ENCODE measurements around the gene UBB. TPM values are rescaled to one million over a fixed set of nuclear protein-coding genes. Genes with fewer than 3 reads are reported as not detected.

The UBB gene
- total RNA-seq: 2,180 and 2,800 TPM in 2 replicates

GRCh38 chr17:16380640-16381495, at the start of gene UBB:
Gene UBB, plus strand, starts transcription at chr17:16381091. Its CDS starts 817 bp downstream, at chr17:16381908.
- DNase-seq (ENCODE audit: low read depth in 2 of 2): peak; percentile 99

DNA sequence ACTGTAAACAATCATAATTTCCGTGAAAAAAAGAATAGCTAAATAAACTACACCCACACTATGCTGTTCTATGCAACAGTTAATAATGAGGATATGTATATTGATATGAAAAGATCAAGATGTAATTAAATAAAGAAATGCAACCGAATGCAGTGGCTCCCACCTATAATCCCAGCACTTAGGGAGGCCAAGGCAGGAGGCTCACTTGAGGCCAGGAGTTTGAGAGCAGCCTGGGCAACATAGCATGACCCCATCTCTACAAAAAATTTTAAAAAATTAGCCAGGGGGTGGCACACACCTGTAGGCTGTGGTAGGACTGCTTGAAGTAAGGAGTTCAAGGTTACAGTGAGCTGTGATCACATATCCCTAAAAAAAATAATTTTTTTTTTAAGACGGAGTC, 42.5 kb upstream of the UBB start:
- DNase-seq (ENCODE audit: low read depth in 2 of 2): no peak

DNA sequence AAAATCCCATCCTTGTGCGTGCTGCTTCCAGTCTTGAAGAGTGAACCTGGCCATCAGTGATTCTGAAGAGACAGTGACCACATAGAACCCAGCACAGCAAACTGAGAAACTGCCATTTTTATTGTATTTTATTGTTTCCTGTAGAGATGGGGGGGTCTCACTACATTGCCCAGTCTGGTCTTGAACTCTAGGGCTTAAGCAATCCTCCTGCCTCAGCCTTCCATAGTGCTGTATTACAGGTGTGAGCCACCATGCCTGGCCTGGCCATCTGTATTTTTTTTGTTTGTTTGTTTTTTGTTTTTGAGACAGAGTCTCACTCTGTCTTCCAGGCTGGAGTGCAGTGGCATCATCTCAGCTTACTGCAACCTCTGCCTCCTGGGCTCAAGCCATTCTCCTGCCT, 41.5 kb upstream of the UBB start:
- DNase-seq (ENCODE audit: low read depth in 2 of 2): no peak

GRCh38 chr17:16339959-16340358, 40.9 kb upstream of the UBB start:
- no peak for DNase-seq (ENCODE audit: low read depth in 2 of 2)

- peak; percentile 55 to 83 for DNase-seq (ENCODE audit: low read depth in 2 of 2)
Measured at GRCh38 chr17:16342979-16343378, 37.9 kb upstream of the UBB start.

DNA sequence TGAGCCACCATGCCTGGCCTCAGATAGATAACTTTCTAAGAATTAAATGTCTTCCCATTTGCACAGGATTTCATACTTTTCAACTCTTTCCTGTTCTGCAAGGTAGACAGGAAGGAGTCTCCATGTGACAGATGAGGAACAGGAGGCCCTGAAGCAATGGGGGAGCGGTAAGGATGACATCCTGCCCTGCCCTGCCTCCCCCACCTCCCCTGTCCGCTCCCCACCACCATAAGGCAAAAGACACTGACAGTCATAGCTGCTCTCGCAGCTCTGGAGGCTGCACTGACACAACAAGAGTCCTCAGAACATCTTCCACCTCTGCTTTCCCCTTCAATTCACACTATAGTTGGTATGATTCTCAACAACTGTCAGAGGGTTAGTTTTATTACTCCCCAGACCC, 37.3 kb upstream of the UBB start:
- DNase-seq (ENCODE audit: low read depth in 2 of 2): no peak

DNA sequence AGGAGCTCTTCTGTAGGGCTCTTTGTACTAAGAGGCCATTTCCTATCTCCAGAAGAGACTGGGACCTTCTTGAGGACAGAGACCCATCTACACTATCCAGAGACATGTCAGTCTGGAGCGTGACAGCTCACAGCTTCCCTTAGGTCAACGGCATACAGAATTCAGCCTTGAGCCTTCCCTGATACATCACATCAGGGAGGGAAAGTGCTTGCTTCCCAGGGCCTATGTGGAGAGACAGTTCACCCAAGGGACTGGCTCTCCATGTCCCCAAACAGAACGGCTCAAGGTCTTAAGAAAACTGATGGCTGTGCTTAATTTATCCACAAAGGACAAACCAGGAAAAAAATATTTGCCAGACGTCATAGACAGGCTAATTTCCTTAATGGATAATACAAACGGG, 35.3 kb upstream of the UBB start:
- DNase-seq (ENCODE audit: low read depth in 2 of 2): no peak

GRCh38 chr17:16346721-16347271, 34.1 kb upstream of the UBB start:
- DNase-seq (ENCODE audit: low read depth in 2 of 2): no peak

GRCh38 chr17:16348586-16348985, 32.3 kb upstream of the UBB start:
- DNase-seq (ENCODE audit: low read depth in 2 of 2): no peak

DNA sequence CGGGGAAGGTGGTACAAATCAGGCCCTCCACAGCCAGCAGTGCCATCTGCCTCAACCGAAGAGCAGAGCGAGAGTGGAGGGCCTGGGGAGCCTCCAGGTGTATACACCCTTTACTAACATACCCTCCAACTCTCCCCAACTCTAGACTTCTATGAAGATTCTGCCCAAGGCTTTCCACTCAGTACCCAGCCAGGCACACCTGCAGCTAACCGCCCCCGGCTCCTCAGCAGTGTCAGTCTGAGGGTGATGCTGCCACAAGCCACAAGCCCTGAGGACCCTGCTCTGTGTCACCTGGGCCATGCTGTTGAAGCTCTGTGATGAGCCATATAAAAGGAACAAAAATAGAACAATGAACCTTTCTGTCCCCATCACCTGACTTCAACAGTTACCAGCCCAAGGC, 31.5 kb upstream of the UBB start:
- DNase-seq (ENCODE audit: low read depth in 2 of 2): no peak

GRCh38 chr17:16351831-16352230, 29.1 kb upstream of the UBB start:
- DNase-seq (ENCODE audit: low read depth in 2 of 2): no peak

DNA sequence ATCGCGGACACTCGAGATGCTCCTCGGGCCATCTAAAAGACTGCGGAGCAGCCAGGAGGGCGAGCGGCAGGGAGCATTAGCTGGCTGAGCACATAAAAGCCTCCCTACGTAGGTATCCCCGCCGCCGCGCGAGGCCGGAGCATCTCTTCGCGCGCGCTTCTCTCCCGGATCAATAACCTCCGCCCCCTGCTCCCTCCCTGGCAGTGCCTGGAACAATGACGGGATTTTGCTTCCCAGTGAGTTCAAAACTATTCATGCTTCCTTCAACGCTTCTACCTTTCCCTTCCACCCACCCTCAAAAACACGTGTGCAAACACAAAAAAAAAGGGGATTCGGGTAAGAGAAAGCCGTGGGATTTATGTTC, 28.6 kb upstream of the UBB start:
- DNase-seq (ENCODE audit: low read depth in 2 of 2): peak; percentile 17 to 38

DNA sequence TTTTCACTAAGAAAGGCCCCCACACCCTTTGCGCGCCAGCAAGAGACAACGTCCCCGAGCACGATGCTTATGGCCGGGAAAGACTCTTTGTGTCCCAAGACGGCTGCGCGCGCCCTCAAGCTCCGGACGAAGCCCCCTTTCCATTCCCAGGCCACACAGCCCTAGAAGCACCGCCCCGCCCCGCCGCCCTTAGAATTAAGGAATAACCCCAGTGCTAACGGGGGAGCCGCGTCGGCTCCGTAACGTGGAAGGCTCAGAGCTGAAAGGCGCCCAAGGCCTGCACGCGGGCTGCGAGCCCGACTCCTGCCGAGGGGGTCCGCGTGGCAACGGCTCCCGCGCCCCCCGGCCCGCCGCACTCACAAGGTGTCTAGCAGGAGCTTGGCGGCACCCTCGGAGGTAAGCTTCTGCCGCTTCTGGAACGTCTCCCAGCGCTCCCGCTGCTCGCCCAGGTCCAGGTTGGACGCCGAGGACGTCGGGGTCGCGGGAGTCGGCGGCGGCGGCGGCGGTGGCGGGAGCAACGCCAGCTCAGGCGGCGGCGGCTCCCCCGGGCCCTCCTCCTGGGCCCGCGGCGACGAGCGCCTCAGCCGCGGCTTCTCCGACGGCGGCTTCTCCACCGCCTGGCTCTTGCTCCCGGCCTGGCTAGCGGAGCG, 28.1 kb upstream of the UBB start:
- DNase-seq (ENCODE audit: low read depth in 2 of 2): peak; percentile 15 to 16

DNA sequence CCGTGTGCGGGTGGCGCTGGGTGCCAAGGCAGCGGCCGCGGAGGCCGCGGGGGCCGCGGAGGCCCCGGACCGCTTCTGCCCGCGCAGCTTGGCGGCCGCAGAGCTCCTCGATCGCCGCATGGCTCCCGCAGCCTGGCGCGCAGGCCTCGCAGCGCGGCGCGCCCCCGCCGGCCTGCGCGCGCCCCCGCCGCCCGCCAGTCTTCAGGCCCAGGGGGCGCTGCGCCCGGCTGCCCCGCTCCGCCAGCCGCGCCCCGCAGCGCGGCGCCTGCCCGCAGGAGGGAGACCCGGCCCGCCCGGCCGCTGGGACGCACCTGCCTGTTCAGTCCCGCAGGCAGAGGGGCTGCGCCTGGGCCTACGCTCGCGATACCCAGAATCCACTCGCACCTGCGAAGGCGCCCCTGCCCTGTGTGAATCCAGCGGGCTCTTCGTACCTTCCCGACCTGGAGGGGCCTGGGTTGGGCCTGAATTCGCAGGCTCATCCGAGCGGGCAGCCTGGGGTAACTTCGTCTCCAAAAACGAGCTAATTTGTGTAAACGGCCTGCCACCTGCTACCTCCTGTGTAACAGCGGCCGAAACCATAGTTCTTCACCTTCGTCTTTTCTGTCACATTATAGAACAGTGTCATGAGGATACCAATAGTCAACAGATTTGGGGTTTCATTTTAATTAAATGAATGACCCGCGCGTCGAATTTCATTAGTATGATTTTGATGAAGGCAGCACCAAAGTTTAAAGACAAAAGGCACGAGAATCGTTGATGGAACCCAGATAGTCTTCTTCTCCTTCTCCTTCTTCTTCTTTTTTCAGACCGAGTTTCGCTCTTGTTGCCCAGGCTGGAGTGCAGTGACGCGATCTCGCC, 27.3 kb upstream of the UBB start, which contains the start of gene CENPV:
Gene CENPV, minus strand, starts transcription at position 153 of the 858 bp plus-strand sequence. Its CDS starts 33 bp downstream, at position 120.
- peak; percentile 42 to 66 for DNase-seq (ENCODE audit: low read depth in 2 of 2)

GRCh38 chr17:16354585-16354984, 26.3 kb upstream of the UBB start:
- DNase-seq (ENCODE audit: low read depth in 2 of 2): no peak

GRCh38 chr17:16358394-16358793, 22.5 kb upstream of the UBB start:
- no peak for DNase-seq (ENCODE audit: low read depth in 2 of 2)

GRCh38 chr17:16361874-16362273, 19.0 kb upstream of the UBB start:
- no peak for DNase-seq (ENCODE audit: low read depth in 2 of 2)

GRCh38 chr17:16363749-16364536, 16.9 kb upstream of the UBB start:
- DNase-seq (ENCODE audit: low read depth in 2 of 2): peak; percentile 75 to 81

DNA sequence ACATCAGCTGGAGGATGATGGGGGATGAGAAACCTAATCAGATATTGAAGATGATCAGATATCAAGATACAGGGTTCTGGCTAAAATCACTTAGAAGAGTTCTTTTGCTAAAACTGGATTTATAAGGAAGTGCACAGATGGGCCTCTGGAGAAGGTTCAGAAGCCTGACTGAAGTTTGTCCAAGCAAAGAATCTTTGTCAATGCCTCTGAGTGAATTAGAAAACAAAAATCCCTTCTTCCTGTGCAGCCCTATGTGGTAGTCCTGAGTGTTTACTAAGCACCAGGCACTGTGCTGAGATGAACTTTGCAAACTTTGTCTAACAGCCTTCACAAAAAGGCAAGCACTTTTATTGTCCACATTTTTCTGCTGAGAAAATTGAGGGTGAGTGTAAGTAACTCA, 16.3 kb upstream of the UBB start:
- no peak for DNase-seq (ENCODE audit: low read depth in 2 of 2)

- peak; percentile 20 to 93 for DNase-seq (ENCODE audit: low read depth in 2 of 2)
Measured at GRCh38 chr17:16371742-16372141, 9.1 kb upstream of the UBB start.

All from lung microvascular endothelial cell (primary cell).